Cardiac fibroblast (primary cell): ENCODE measurements around the gene CLDN15.
"Not testable (repeated sequence)": the region's sequence is repeated elsewhere in the genome, so short reads cannot be mapped to it uniquely, and the experiment has no call there.

Source experiments
- DNase-seq, 2 donors: peaks; one replicate each; pipeline versions ENCODE4 v3.0.0 to v3.0.0-alpha.2; 2010; ENCODE audit warnings: low read depth in 2 of 2
- H3K4me3 ChIP-seq, 2 donors: replicated peaks in 1 of 2; 1 replicate in 1 of 2; 2 replicates in 1 of 2; pipeline ENCODE4 v1.5.1; 2011; ENCODE audit warnings: low read depth in 2 of 2, low read length in 2 of 2, mild to moderate bottlenecking in 2 of 2, moderate library complexity in 1 of 2
- CTCF ChIP-seq: IDR thresholded peaks from one replicate; pipeline ENCODE4 v1.5.1; 2011; ENCODE audit warnings: low read depth, mild to moderate bottlenecking, low read length, inconsistent platforms

Gene CLDN15

GRCh38 chr7:101201695-101202602 is 35.7 kb downstream of the CLDN15 start:
- no peak overlapping the region for H3K4me3 ChIP-seq
- no peak for TF ChIP-seq CTCF
- no peak for DNase-seq

- no peak within 1 kb of the TSS for H3K4me3 ChIP-seq
- no peak for TF ChIP-seq CTCF
- DNase-seq = no peak
Measured at GRCh38 chr7:101200862-101201599, 36.6 kb downstream of the CLDN15 start, which contains the start of gene MOGAT3. Gene MOGAT3, minus strand, starts transcription at chr7:101201036. Its CDS starts 182 bp downstream, at chr7:101200854.

- no peak for TF ChIP-seq CTCF
- no peak overlapping the region for H3K4me3 ChIP-seq
- no peak for DNase-seq
Measured at GRCh38 chr7:101200504-101200861, 37.1 kb downstream of the CLDN15 start.

- not testable (repeated sequence) for DNase-seq, H3K4me3 ChIP-seq
Measured at GRCh38 chr7:101199522-101199921, 38.1 kb downstream of the CLDN15 start.

GRCh38 chr7:101198476-101198875 is 39.1 kb downstream of the CLDN15 start:
- no peak overlapping the region for H3K4me3 ChIP-seq
- DNase-seq = no peak
- TF ChIP-seq CTCF = no peak

- no peak for TF ChIP-seq CTCF
Measured at GRCh38 chr7:101197991-101198390, 39.6 kb downstream of the CLDN15 start.

GRCh38 chr7:101195884-101196283 is 41.7 kb downstream of the CLDN15 start:
- no peak overlapping the region for H3K4me3 ChIP-seq
- no peak for DNase-seq
- no peak for TF ChIP-seq CTCF

More at GRCh38 chr7:101197991-101198390, 39.6 kb downstream of the CLDN15 start:
- no peak for DNase-seq
- no peak overlapping the region for H3K4me3 ChIP-seq
